NCI-H345 treated with DMSO at 0.1 percent for 48 hours (cell line): ENCODE results near the gene PLGRKT.
"Not testable (repeated sequence)": the region's sequence is repeated elsewhere in the genome, so short reads cannot be mapped to it uniquely, and the experiment has no call there.

Source experiments
- DNase-seq: peaks from one replicate; lab custom pipeline; 2025; ENCODE audit not compliant: unreplicated experiment; lab: John Stamatoyannopoulos, UW

Gene PLGRKT, protein sequence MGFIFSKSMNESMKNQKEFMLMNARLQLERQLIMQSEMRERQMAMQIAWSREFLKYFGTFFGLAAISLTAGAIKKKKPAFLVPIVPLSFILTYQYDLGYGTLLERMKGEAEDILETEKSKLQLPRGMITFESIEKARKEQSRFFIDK

DNA sequence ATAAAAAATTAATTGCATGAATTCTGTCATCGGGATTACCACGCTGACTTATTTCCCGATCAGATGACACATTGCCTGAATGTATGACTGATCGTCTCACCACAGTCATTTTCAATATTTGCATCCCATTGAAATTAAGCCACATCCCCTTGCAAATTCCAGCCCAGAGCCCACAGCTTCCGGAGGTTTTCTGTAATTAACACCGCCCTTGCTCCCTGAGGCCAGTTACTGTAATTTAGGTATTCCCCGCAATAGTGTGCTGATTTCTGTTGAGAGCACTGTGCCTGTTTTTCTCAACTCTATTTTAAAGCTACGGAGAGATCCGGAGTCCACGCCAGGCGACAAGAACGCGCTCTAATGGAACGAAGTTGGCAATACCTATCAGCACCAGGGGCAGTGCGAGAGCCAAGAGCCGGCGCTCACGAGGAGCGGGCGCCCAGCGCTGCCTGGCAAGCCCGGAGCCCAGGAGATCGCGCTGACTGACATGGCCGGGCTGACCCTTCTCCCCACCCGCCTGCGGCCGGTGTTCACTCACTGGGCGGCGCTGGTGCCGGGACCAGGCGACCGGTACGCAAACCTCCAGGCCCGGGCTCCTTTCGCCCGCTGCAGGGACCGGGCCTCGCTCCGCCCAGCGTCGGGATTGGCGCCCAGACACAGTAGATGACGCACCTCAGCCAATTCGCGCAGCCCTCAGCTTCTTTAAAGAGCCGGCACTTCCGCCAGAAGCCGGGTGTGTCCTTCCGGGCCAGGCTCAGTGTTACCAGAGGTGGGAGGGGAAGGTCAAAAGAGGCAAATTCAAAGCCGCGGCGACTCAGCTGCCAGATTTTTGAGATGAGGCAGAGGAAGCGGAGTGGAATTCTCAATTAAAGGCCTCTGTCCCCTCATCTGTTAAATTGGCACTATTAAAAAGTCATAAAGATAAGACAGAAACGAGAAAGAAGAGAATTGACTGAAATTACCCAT, at the start of gene PLGRKT:
Gene PLGRKT, minus strand, starts transcription at position 672 of the 963 bp plus-strand sequence. CDS start 5,948 bp downstream, outside the sequence.
- peak; percentile 90 for DNase-seq

- no peak for DNase-seq
Measured at GRCh38 chr9:5486988-5487387, 49.3 kb upstream of the PLGRKT start.

GRCh38 chr9:5485378-5486085, 47.8 kb upstream of the PLGRKT start:
- DNase-seq: no peak

GRCh38 chr9:5483306-5483705, 45.6 kb upstream of the PLGRKT start:
- DNase-seq: no peak

GRCh38 chr9:5482194-5482593, 44.5 kb upstream of the PLGRKT start:
- no peak for DNase-seq

GRCh38 chr9:5481322-5482040, 43.8 kb upstream of the PLGRKT start:
- DNase-seq: no peak

DNA sequence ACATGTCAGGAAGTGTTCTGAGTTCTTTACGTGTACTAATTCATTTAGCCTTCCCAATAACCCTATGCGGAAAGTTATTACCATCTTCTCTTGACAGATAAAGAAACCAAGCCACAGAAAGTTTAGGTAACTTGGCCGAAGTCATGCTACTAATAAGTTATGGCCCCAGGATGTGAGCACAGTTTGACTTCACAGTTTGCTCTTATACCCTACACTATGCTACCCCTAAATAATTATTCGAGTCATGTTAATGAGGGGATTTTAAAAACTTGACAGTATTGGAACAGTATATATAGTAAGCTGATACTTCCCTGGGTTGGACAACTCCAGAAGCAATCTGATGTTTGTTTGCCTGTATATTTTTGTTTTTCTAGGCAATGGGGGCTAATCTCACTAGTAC, 43.2 kb upstream of the PLGRKT start:
- DNase-seq: no peak

DNA sequence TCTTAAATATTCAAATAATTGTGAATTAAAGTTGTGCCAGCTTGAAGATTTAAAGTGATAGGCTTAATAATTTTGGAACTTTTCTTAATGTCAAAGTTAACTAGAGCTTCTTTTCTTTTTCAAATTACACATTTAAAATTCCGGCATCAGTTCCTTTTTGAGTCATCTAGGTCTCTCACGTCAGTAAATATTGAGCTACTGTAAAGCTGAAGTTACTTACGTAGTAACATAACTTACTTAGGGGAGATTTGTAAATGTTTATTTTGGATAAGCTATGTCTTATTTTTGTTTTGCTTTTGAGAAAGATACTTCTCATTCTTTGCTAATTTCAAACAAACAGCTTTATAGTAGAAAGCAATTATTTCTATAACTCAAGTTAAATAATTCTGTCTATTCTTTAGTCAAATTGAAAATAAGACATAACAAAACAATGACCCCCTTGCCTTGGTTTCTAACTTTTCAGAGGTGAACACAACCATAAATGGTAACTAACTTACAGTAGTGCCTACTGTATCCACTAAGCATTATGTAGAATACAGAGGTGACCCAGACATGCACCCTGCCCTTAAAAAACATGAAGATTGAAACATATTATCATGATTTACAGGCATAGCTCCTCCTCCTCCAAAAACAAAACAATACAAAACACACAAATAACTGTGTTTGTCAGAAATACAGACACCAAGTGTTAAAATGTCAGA, 42.4 kb upstream of the PLGRKT start:
- no peak for DNase-seq

DNA sequence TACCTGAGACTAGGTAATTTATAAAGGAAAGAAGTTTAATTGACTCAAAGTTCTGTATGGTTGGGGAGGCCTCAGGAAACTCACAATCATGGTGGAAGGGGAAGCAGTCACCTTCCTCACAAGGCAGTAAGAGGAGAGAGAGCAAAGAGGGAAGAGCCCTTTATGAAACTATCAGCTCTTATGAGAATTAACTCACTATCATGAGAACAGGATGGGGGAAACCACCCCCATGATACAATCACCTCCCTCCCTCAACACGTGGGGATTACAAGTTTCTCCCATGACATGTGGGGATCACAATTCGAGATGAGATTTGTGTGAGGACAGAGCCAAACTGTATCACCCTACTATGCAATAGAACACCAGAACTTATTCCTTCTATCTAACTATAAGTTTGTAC, 40.5 kb upstream of the PLGRKT start:
- no peak for DNase-seq

GRCh38 chr9:5475611-5476010, 37.9 kb upstream of the PLGRKT start:
- DNase-seq: not testable (repeated sequence)

GRCh38 chr9:5470816-5471215, 33.1 kb upstream of the PLGRKT start:
- no peak for DNase-seq

DNA sequence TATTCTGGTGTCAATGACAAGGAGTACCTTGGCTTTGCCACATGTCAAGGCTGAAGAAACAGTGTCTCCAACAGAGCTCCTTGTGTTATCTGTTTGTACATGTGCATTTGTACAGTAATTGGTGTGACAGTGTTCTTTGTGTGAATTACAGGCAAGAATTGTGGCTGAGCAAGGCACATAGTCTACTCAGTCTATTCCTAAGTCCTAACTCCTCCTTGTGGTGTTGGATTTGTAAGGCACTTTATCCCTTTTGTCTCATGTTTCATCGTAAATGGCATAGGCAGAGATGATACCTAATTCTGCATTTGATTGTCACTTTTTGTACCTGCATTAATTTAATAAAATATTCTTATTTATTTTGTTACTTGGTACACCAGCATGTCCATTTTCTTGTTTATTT, 32.4 kb upstream of the PLGRKT start:
- DNase-seq: no peak

GRCh38 chr9:5468850-5469249, 31.1 kb upstream of the PLGRKT start:
- DNase-seq: no peak

GRCh38 chr9:5466766-5467165, 29.0 kb upstream of the PLGRKT start:
- no peak for DNase-seq

- DNase-seq: no peak
Measured at GRCh38 chr9:5466005-5466404, 28.3 kb upstream of the PLGRKT start.

DNA sequence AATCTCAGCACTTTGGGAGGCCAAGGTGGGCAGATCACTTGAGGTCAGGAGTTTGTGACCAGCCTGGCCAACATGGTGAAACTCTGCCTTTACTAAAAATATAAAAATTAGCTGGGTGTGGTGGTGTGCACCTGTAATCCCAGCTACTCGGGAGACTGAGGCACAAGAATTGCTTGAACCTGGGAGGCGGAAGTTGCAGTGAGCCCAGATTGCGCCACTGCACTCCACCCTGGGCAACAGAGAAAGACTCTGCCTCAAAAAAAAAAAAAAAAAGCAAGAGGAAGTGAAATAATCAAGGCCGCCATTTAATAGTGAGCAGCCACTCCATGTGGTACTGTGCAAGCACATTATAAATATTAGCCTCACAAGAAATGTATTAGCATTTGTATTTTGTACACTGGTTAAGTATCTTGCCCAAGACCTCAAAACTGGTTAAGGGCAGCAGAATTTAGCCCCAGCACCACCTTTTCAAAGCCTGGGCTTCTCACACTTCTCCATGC, 27.2 kb upstream of the PLGRKT start:
- not testable (repeated sequence) for DNase-seq

DNA sequence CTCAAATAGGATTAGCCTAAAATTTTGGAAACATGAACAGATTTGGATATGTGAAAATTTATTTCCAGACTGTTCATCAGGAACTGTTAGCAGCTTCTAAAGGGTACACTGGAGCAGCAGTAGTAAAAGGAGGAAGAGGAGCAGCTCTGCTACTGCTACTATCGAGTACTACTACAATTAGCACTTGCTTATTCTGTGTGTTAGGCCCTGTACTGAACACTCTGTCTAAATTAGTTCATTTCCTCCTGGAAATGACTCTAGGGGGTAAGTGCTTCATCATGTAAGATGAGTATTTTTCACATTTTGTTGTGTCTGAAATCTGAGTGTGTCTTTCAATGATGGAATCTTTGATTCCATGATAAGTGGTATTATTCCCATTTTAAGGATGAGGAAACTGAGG, 22.4 kb upstream of the PLGRKT start:
- DNase-seq: no peak

DNA sequence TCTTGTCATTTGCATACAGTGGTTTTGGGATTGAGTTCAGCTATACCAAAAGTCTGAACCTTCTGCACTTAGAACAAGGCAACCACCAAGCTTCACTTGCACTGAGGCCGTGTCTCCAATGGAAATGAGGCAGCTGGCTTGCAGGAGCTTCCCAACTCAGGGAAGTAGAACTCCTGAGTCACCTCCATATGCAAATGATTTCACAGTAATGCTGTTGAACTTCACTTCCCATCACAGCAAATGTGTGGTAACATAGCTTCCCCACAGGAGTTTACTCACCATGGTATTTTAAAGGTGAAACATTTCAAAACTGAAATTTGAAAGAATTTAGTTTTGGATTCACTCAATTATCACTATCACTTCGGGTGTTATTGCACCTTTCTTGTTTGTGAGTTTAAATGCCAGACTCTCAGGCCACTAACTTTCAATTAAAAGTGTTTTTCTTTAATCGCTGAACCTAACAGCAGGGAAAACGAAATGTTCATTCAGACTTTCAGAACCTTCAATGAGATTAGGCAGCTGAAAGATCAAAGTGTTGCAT, 21.6 kb upstream of the PLGRKT start:
- no peak for DNase-seq

DNA sequence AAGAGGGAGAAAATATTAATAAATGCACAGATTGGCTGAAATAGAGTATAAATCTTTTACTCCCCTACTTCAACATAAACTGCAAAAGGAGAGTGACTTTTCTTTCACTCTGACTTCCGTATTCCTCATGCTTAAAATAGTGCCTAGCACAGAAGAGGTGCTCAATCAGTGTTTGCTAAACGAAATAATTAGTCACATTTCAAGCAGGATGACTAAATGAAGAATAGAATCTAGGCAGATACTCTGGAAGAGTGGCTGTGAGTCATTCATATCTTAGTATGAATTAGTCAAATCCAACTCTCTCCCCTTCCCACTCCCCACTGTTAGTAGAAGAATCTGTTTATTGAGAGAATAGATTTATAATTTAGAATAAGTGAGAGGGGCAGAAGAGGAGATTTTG, 17.5 kb upstream of the PLGRKT start:
- no peak for DNase-seq

- no peak for DNase-seq
Measured at GRCh38 chr9:5453673-5454072, 15.9 kb upstream of the PLGRKT start.
